ENCODE data around the gene OR4X1. TPM values are rescaled to one million over a fixed set of nuclear protein-coding genes. Genes with fewer than 3 reads are reported as not detected.

Gene OR4X1
- polyA plus RNA-seq, 1 of the 3 experiments (the other 2 are of a cell fraction), result not detected

- Histone ChIP-seq H2AFZ (ENCODE audit: low read depth) (no peak within 1 kb of the TSS), H3K27ac (ENCODE audit: low read depth in 2 of 2, low read length in 1 of 2) (no peak within 1 kb of the TSS), H3K36me3 (replicated peaks in 1 of 2; ENCODE audit: control insufficient read depth in 1 of 2, insufficient read depth in 2 of 2, low read length in 1 of 2) (no peaks in the 10 kb centered on the region), H3K9me2 (no peaks in the 10 kb centered on the region), H3K4me3 (ENCODE audit: low read depth in 2 of 2, low read length in 1 of 2) (no peak within 1 kb of the TSS), H3K4me2 (no peak within 1 kb of the TSS), H3F3A (replicated peaks; ENCODE audit: insufficient read depth) (no peaks in the 10 kb centered on the region), H3K79me2 (ENCODE audit: insufficient read depth) (no peaks in the 10 kb centered on the region), H4K20me1 (ENCODE audit: insufficient read depth) (no peaks in the 10 kb centered on the region), H3K4me1 (ENCODE audit: control insufficient read depth in 1 of 2, insufficient read depth in 2 of 2, low read depth in 1 of 2, low read length in 1 of 2) (no peaks in the 10 kb centered on the region), H3K27me3 (ENCODE audit: insufficient read depth) (no peaks in the 10 kb centered on the region), H3K9ac (no peak within 1 kb of the TSS), H3K9me3 (0 out of 2 replicates have a peak, but pooled peaks cover 4% of the 10 kb centered on the region)
- no peak for DNase-seq
- POLR2A ChIA-PET, result no interaction called here
- no peak for TF ChIP-seq USF2 (IDR thresholded peaks at IDR 0.05; ENCODE audit: borderline replicate concordance, low read depth, low read length)
- CTCF ChIA-PET, result no interaction called here
These were observed 18.9 kb upstream of the OR4X1 start, which contains the start of gene OR4X2 for GRCh38 chr11:48244804-48245203. OR4X2 (plus strand) TSS chr11:48245104; CDS start chr11:48245104, 0 bp downstream.

GRCh38 chr11:48248902-48249301 is 14.8 kb upstream of the OR4X1 start:
- H3K9ac ChIP-seq, result no peak overlapping the region
- no peaks in the 10 kb centered on the region for H3F3A ChIP-seq (replicated peaks; ENCODE audit: insufficient read depth)
- 0 out of 2 replicates have a peak, but pooled peaks cover 4% of the 10 kb centered on the region for H3K9me3 ChIP-seq
- no peak overlapping the region for H3K4me2 ChIP-seq
- WGBS (ENCODE audit: low lambda C conversion rate), result 5% methylated on average over 1 of the region's 1 CpG
- H3K4me1 ChIP-seq (ENCODE audit: control insufficient read depth in 1 of 2, insufficient read depth in 2 of 2, low read depth in 1 of 2, low read length in 1 of 2), result no peaks in the 10 kb centered on the region
- H3K27ac ChIP-seq (ENCODE audit: low read depth in 2 of 2, low read length in 1 of 2), result no peak overlapping the region
- POLR2A ChIA-PET, result no interaction called here
- H3K79me2 ChIP-seq (ENCODE audit: insufficient read depth), result no peaks in the 10 kb centered on the region
- no peak for DNase-seq
- H3K27me3 ChIP-seq (ENCODE audit: insufficient read depth), result no peaks in the 10 kb centered on the region
- no peak overlapping the region for H3K4me3 ChIP-seq (ENCODE audit: low read depth in 2 of 2, low read length in 1 of 2)
- no peaks in the 10 kb centered on the region for H4K20me1 ChIP-seq (ENCODE audit: insufficient read depth)
- no peak overlapping the region for H2AFZ ChIP-seq (ENCODE audit: low read depth)
- CTCF ChIA-PET, result interaction anchor here (0.6 kb wide), 1 partner anchor 59 kb away, joined by 3 read pairs; no protein-coding TSS in a partner anchor
- TF ChIP-seq, protein P1, sequence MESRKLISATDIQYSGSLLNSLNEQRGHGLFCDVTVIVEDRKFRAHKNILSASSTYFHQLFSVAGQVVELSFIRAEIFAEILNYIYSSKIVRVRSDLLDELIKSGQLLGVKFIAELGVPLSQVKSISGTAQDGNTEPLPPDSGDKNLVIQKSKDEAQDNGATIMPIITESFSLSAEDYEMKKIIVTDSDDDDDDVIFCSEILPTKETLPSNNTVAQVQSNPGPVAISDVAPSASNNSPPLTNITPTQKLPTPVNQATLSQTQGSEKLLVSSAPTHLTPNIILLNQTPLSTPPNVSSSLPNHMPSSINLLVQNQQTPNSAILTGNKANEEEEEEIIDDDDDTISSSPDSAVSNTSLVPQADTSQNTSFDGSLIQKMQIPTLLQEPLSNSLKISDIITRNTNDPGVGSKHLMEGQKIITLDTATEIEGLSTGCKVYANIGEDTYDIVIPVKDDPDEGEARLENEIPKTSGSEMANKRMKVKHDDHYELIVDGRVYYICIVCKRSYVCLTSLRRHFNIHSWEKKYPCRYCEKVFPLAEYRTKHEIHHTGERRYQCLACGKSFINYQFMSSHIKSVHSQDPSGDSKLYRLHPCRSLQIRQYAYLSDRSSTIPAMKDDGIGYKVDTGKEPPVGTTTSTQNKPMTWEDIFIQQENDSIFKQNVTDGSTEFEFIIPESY (IDR thresholded peaks at IDR 0.05; ENCODE audit: borderline replicate concordance, low read depth), result no peak
- TF ChIP-seq REST (IDR thresholded peaks at IDR 0.05; ENCODE audit: low read depth, low read length) (no peak), USF1 (IDR thresholded peaks at IDR 0.05; ENCODE audit: borderline replicate concordance, low read depth) (no peak), SIN3A (IDR thresholded peaks at IDR 0.05; ENCODE audit: borderline replicate concordance, low read depth, low read length) (no peak), TAF1 (IDR thresholded peaks at IDR 0.05; ENCODE audit: borderline replicate concordance, low read depth, low read length) (no peak), NFIC (IDR thresholded peaks at IDR 0.05; ENCODE audit: borderline replicate concordance) (no peak), MXI1 (IDR thresholded peaks at IDR 0.05; ENCODE audit: low read depth, low read length) (no peak), FOXM1 (IDR thresholded peaks at IDR 0.05; ENCODE audit: low read depth) (no peak), TCF12 (IDR thresholded peaks at IDR 0.05) (no peak), SMC3 (IDR thresholded peaks at IDR 0.05; ENCODE audit: low read depth, low read length) (no peak), JUND (IDR thresholded peaks at IDR 0.05) (no peak), NRF1 (IDR thresholded peaks at IDR 0.05; ENCODE audit: low read depth, low read length) (no peak), MEF2A (IDR thresholded peaks at IDR 0.05; ENCODE audit: borderline replicate concordance, low read depth) (no peak), RFX5 (IDR thresholded peaks at IDR 0.05; ENCODE audit: low read length) (no peak), RXRA (IDR thresholded peaks at IDR 0.05; ENCODE audit: borderline replicate concordance, low read depth) (no peak), FOSL2 (IDR thresholded peaks at IDR 0.05; ENCODE audit: borderline replicate concordance, low read depth) (no peak), EP300 (IDR thresholded peaks at IDR 0.05; ENCODE audit: borderline replicate concordance in 1 of 2, low read depth in 1 of 2, low read length in 1 of 2) (no peak), GABPA (IDR thresholded peaks at IDR 0.05; ENCODE audit: low read depth) (no peak), FOXJ3 (CRISPR knock-in tag; IDR thresholded peaks at IDR 0.05) (no peak)
- TF ChIP-seq, protein P2, sequence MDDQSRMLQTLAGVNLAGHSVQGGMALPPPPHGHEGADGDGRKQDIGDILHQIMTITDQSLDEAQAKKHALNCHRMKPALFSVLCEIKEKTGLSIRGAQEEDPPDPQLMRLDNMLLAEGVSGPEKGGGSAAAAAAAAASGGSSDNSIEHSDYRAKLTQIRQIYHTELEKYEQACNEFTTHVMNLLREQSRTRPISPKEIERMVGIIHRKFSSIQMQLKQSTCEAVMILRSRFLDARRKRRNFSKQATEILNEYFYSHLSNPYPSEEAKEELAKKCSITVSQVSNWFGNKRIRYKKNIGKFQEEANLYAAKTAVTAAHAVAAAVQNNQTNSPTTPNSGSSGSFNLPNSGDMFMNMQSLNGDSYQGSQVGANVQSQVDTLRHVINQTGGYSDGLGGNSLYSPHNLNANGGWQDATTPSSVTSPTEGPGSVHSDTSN (IDR thresholded peaks at IDR 0.05), result no peak
- H3K36me3 ChIP-seq (replicated peaks in 1 of 2; ENCODE audit: control insufficient read depth in 1 of 2, insufficient read depth in 2 of 2, low read length in 1 of 2), result no peaks in the 10 kb centered on the region
- H3K9me2 ChIP-seq, result no peaks in the 10 kb centered on the region
